Uterus (tissue), 4 donors: ENCODE results near the gene CLIC3. TPM values are rescaled to one million over a fixed set of nuclear protein-coding genes. Genes with fewer than 3 reads are reported as not detected.

Source experiments
- DNase-seq, 2 donors: peaks; one replicate each; pipeline ENCODE4 v3.0.0-alpha.2; 2019 to 2020
- H3K27ac ChIP-seq, 2 donors: fragments of 200-600 bp; sonication (generic); 1 replicate in 1 of 2; 2 replicates in 1 of 2; pipeline ENCODE4 v1.5.1; 2016 to 2018
- H3K27me3 ChIP-seq, 2 donors: fragments of 200-600 bp; sonication (generic); one replicate each; pipeline ENCODE4 v1.5.1; 2018 to 2019; ENCODE audit warnings: control low read depth in 1 of 2
- H3K36me3 ChIP-seq, 2 donors: fragments of 200-600 bp; sonication (generic); one replicate each; pipeline ENCODE4 v1.5.1; 2019; ENCODE audit warnings: control low read depth in 1 of 2
- H3K4me1 ChIP-seq, 2 donors: fragments of 200-600 bp; sonication (generic); one replicate each; pipeline ENCODE4 v1.5.1; 2018 to 2019; ENCODE audit warnings: control low read depth in 1 of 2
- H3K4me3 ChIP-seq, 2 donors: fragments of 200-600 bp; sonication (generic); 1 replicate in 1 of 2; 2 replicates in 1 of 2; pipeline ENCODE4 v1.5.1; 2018 to 2019; ENCODE audit warnings: mild to moderate bottlenecking in 1 of 2
- H3K9me3 ChIP-seq, 2 donors: fragments of 200-600 bp; sonication (generic); one replicate each; pipeline ENCODE4 v1.5.1; 2019; ENCODE audit warnings: control low read depth in 1 of 2
- CTCF ChIP-seq, 4 experiments: fragments of 200-600 bp in 2 of 4; fragments of 450-650 bp in 2 of 4; sonication (generic) in 2 of 4; IDR thresholded peaks; one replicate each; pipeline ENCODE4 v1.5.1; 2016 to 2019; ENCODE audit warnings: antibody characterized with exemption in 4 of 4, mild to moderate bottlenecking in 2 of 4, moderate library complexity in 1 of 4
- POLR2A ChIP-seq, 2 donors: fragments of 450-650 bp; IDR thresholded peaks; one replicate each; pipeline ENCODE4 v1.6.1; 2016; ENCODE audit warnings: antibody characterized with exemption in 2 of 2, mild to moderate bottlenecking in 1 of 2, moderate library complexity in 1 of 2
- intact Hi-C: fragments of 100-400 bp; cut with DNase I; formaldehyde crosslinking; loops from one replicate; pipeline ENCODE4 v1.15.1; 2023; ENCODE audit warnings: low total_unique reads
- total RNA-seq, 4 donors: library from RNA; depleted of rRNA in 3 of 4; stranded (reverse); fragments of >200 nt in 3 of 4; gene quantifications; one replicate each; pipeline versions ENCODE4 v1.1.0 to v1.2.4, GENCODE V29; 2014 to 2023
- donor health status: DM: yes; HTN: yes; CAD: no.

The CLIC3 gene
- total RNA-seq, 4 donors from 2014 or later, result 1.5 TPM; not detected in 2

DNA sequence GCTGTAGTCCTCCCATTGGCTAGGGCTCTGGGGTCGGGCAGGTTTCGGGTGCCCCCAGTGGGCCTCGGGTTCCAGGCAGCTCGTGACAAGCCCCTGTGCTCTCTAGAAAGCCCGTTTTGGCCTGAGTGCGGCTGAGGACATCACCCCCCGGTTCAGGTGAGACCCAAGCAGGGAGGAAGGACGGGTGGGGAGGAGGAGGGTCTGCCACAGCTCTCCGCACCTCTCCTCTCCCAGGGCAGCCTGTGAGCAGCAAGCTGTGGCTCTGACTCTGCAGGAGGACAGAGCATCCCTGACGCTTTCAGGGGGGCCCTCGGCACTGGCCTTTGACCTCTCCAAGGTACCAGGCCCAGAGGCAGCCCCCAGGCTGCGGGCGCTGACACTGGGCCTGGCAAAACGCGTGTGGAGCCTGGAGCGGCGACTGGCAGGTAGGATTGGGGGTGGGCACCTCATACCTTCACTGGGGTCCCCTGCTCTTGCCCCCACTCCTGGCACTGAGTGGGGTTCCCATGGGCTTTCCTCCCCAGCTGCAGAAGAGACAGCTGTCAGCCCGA lies 3.5 kb downstream of the CLIC3 start:
- Histone ChIP-seq H3K9me3 (no peaks in the 10 kb centered on the region), H3K4me3 (peak overlapping the region; percentile 46 to 88), H3K36me3 (no peaks in the 10 kb centered on the region), H3K27me3 (no peaks in the 10 kb centered on the region), H3K4me1 (peaks cover 0 to 19% of the 10 kb centered on the region in 2 donors), H3K27ac (peak overlapping the region; percentile 36 to 59)
- no peak for TF ChIP-seq CTCF (IDR thresholded peaks at IDR 0.05)
- no peak for TF ChIP-seq POLR2A (IDR thresholded peaks at IDR 0.05)
- intact Hi-C loops, result no loop called here
- no peak for DNase-seq

- intact Hi-C loops, result no loop called here
- Histone ChIP-seq H3K4me1 (peaks cover 0 to 19% of the 10 kb centered on the region in 2 donors), H3K4me3 (peak within 1 kb of the TSS; percentile 46 to 88), H3K27me3 (no peaks in the 10 kb centered on the region), H3K9me3 (no peaks in the 10 kb centered on the region), H3K36me3 (no peaks in the 10 kb centered on the region), H3K27ac (peak within 1 kb of the TSS; percentile 83 to 91)
- TF ChIP-seq CTCF (IDR thresholded peaks at IDR 0.05), result peak in 1 of 4 experiments; percentile 2
- TF ChIP-seq POLR2A (IDR thresholded peaks at IDR 0.05), result peak in 1 of 2 donors; percentile 35
- DNase-seq, result peak; percentile 89 to 91
Observed at GRCh38 chr9:136991993-136992818, 4.2 kb downstream of the CLIC3 start, which contains the start of gene PAXX. Gene PAXX, plus strand, starts transcription at chr9:136992422. Its CDS starts 22 bp downstream, at chr9:136992444.

DNA sequence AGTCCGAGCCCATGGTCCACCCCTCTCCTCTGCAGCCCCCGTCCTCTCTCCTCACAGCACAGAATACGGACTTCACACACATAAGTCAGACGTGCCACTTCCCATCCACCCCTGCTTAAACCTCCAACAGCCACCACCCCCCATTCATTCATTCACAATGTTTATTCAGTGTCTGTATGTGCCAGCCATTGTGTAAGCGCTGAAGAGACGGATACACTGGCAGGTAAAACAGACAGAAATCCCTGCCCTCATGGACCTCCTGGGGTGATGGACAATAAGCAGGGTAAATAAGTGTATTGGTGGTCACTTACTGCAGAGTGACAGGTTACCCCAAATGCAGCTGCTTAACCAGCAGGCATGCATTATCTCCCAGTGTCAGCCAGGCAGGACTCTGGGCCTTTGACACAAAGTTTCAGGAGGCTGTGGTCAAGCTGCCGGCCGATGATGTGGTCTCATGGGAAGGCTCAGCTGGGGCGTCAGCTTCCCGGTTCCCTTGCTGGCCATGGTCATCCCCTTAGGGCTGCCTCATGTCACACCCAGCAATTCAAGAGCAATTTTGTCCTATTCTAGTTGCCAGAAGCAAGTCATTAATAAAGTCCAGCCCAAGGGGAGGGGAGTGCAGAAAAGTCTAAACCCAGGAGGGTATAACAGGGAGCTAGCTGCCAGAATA lies 6.0 kb downstream of the CLIC3 start:
- intact Hi-C loops, result no loop called here
- no peak for DNase-seq
- no peak overlapping the region for H3K4me3 ChIP-seq
- H3K36me3 ChIP-seq, result no peaks in the 10 kb centered on the region
- no peaks in the 10 kb centered on the region for H3K9me3 ChIP-seq
- H3K27ac ChIP-seq, result no peak overlapping the region
- peaks cover 0 to 6% of the 10 kb centered on the region in 2 donors for H3K4me1 ChIP-seq
- peaks cover 0 to 12% of the 10 kb centered on the region in 2 donors for H3K27me3 ChIP-seq
- TF ChIP-seq CTCF (IDR thresholded peaks at IDR 0.05), result no peak
- no peak for TF ChIP-seq POLR2A (IDR thresholded peaks at IDR 0.05)

- peaks cover 8 to 16% of the 10 kb centered on the region in 2 donors for H3K27me3 ChIP-seq
- H3K27ac ChIP-seq, result no peak overlapping the region
- no peak for DNase-seq
- no peak overlapping the region for H3K4me3 ChIP-seq
- peaks cover 0 to 6% of the 10 kb centered on the region in 2 donors for H3K4me1 ChIP-seq
- intact Hi-C loops, result no loop called here
- TF ChIP-seq CTCF (IDR thresholded peaks at IDR 0.05), result no peak
- TF ChIP-seq POLR2A (IDR thresholded peaks at IDR 0.05), result no peak
- H3K9me3 ChIP-seq, result no peaks in the 10 kb centered on the region
- H3K36me3 ChIP-seq, result no peaks in the 10 kb centered on the region
Observed at GRCh38 chr9:136988872-136989271, 7.5 kb downstream of the CLIC3 start.
